Smooth muscle cell (in vitro differentiated cells): ENCODE measurements around the gene PTPRM. TPM values are rescaled to one million over a fixed set of nuclear protein-coding genes. Genes with fewer than 3 reads are reported as not detected.

ENCODE experiments used
- DNase-seq: peaks from one replicate; lab custom pipeline; 2025; ENCODE audit not compliant: unreplicated experiment; lab: John Stamatoyannopoulos, UW
- H2AFZ ChIP-seq: fragments of 200-600 bp; sonication (generic); 2 replicates; pipeline ENCODE4 v1.6.0; 2016; ENCODE audit warnings: antibody characterized with exemption, low read depth, mild to moderate bottlenecking
- H3F3A ChIP-seq: fragments of 200-600 bp; sonication (generic); 2 replicates; pipeline ENCODE4 v1.6.0; 2017; ENCODE audit warnings: antibody characterized with exemption, low read depth
- H3K27ac ChIP-seq: fragments of 200-600 bp; sonication (generic); 2 replicates; pipeline ENCODE4 v1.5.1; 2016; ENCODE audit warnings: low read depth, mild to moderate bottlenecking
- H3K27me3 ChIP-seq: fragments of 200-600 bp; sonication (generic); 2 replicates; pipeline ENCODE4 v1.6.1; 2016; ENCODE audit warnings: low read depth, mild to moderate bottlenecking
- H3K36me3 ChIP-seq: fragments of 200-600 bp; sonication (generic); 2 replicates; pipeline ENCODE4 v1.5.1; 2016; ENCODE audit warnings: low read depth
- H3K4me1 ChIP-seq: fragments of 200-600 bp; sonication (generic); 2 replicates; pipeline ENCODE4 v1.5.1; 2016; ENCODE audit warnings: low read depth
- H3K4me2 ChIP-seq: fragments of 200-600 bp; sonication (generic); 2 replicates; pipeline ENCODE4 v1.6.0; 2016; ENCODE audit warnings: mild to moderate bottlenecking
- H3K4me3 ChIP-seq: fragments of 200-600 bp; sonication (generic); 2 replicates; pipeline ENCODE4 v1.5.1; 2016; ENCODE audit warnings: mild to moderate bottlenecking
- H3K79me2 ChIP-seq: fragments of 200-600 bp; sonication (generic); 2 replicates; pipeline ENCODE4 v1.6.0; 2016; ENCODE audit warnings: low read depth, mild to moderate bottlenecking
- H3K9ac ChIP-seq: fragments of 200-600 bp; sonication (generic); 2 replicates; pipeline ENCODE4 v1.6.0; 2016; ENCODE audit warnings: low read depth
- H3K9me3 ChIP-seq: fragments of 200-600 bp; sonication (generic); replicated peaks from 2 replicates; pipeline ENCODE4 v1.5.1; 2016; ENCODE audit warnings: low read depth
- H4K20me1 ChIP-seq: fragments of 200-600 bp; sonication (generic); 2 replicates; pipeline ENCODE4 v1.6.0; 2016; ENCODE audit warnings: low read depth
- WGBS: methylation state at CpG from one replicate; pipeline ENCODE4 v1.1.7; 2016; ENCODE audit warnings: low lambda C conversion rate; 5-methylcytosine and 5-hydroxymethylcytosine counted together
- polyA plus RNA-seq: library from polyadenylated mRNA; unstranded; fragments of >200 nt; fragmentation: Nextera tagmentation; extraction: Ambion mirVana; gene quantifications from 2 replicates; pipeline ENCODE4 v1.2.1, GENCODE V29; 2016
- total RNA-seq: library from RNA; depleted of rRNA; stranded (reverse); fragments of >200 nt; gene quantifications from 2 replicates; pipeline ENCODE4 v1.2.3, GENCODE V29; 2014
- TF ChIP-seq, protein P1 (sequence below): fragments of 200-600 bp; sonication (generic); IDR thresholded peaks from 2 replicates; pipeline ENCODE4 v1.5.1; 2017; ENCODE audit warnings: borderline replicate concordance, mild to moderate bottlenecking, antibody characterized with exemption; ENCODE audit not compliant: insufficient read depth, poor library complexity, severe bottlenecking

PTPRM gene
- total and polyA plus RNA-seq, 2 experiments from 2014 or later = 57.5 to 115 TPM

GRCh38 chr18:8373486-8373885 is 806.4 kb downstream of the PTPRM start:
- H3K27ac ChIP-seq = no peak overlapping the region
- no peaks in the 10 kb centered on the region for H3K79me2 ChIP-seq
- DNase-seq = no peak
- no peaks in the 10 kb centered on the region for H4K20me1 ChIP-seq
- no peak overlapping the region for H2AFZ ChIP-seq
- peaks cover 9% of the 10 kb centered on the region for H3K36me3 ChIP-seq
- no peak overlapping the region for H3K9ac ChIP-seq
- H3K4me2 ChIP-seq = no peak overlapping the region
- H3K27me3 ChIP-seq = no peaks in the 10 kb centered on the region
- H3K4me3 ChIP-seq = no peak overlapping the region
- H3F3A ChIP-seq = no peaks in the 10 kb centered on the region
- no peaks in the 10 kb centered on the region for H3K9me3 ChIP-seq
- WGBS = 95% methylated on average over 5 of the region's 5 CpGs
- H3K4me1 ChIP-seq = no peaks in the 10 kb centered on the region
- TF ChIP-seq, protein P1, sequence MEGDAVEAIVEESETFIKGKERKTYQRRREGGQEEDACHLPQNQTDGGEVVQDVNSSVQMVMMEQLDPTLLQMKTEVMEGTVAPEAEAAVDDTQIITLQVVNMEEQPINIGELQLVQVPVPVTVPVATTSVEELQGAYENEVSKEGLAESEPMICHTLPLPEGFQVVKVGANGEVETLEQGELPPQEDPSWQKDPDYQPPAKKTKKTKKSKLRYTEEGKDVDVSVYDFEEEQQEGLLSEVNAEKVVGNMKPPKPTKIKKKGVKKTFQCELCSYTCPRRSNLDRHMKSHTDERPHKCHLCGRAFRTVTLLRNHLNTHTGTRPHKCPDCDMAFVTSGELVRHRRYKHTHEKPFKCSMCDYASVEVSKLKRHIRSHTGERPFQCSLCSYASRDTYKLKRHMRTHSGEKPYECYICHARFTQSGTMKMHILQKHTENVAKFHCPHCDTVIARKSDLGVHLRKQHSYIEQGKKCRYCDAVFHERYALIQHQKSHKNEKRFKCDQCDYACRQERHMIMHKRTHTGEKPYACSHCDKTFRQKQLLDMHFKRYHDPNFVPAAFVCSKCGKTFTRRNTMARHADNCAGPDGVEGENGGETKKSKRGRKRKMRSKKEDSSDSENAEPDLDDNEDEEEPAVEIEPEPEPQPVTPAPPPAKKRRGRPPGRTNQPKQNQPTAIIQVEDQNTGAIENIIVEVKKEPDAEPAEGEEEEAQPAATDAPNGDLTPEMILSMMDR = no peak

GRCh38 chr18:8374676-8375075 is 807.6 kb downstream of the PTPRM start:
- WGBS = 74% methylated on average over 4 of the region's 4 CpGs
- H3K36me3 ChIP-seq = peaks cover 9% of the 10 kb centered on the region
- H3K27ac ChIP-seq = no peak overlapping the region
- TF ChIP-seq, protein P1 = no peak
- H4K20me1 ChIP-seq = no peaks in the 10 kb centered on the region
- H3K27me3 ChIP-seq = no peaks in the 10 kb centered on the region
- H3K4me3 ChIP-seq = no peak overlapping the region
- H3K4me2 ChIP-seq = no peak overlapping the region
- no peaks in the 10 kb centered on the region for H3K9me3 ChIP-seq
- no peaks in the 10 kb centered on the region for H3F3A ChIP-seq
- no peak for DNase-seq
- no peak overlapping the region for H3K9ac ChIP-seq
- no peaks in the 10 kb centered on the region for H3K4me1 ChIP-seq
- no peak overlapping the region for H2AFZ ChIP-seq
- H3K79me2 ChIP-seq = no peaks in the 10 kb centered on the region

- TF ChIP-seq, protein P1 = no peak
- H3K9me3 ChIP-seq = no peaks in the 10 kb centered on the region
- H3K4me3 ChIP-seq = no peak overlapping the region
- H3K4me1 ChIP-seq = no peaks in the 10 kb centered on the region
- no peaks in the 10 kb centered on the region for H4K20me1 ChIP-seq
- no peak overlapping the region for H3K27ac ChIP-seq
- H3K4me2 ChIP-seq = no peak overlapping the region
- H2AFZ ChIP-seq = no peak overlapping the region
- H3K36me3 ChIP-seq = peaks cover 15% of the 10 kb centered on the region
- H3K9ac ChIP-seq = no peak overlapping the region
- no peaks in the 10 kb centered on the region for H3K27me3 ChIP-seq
- DNase-seq = no peak
- no peaks in the 10 kb centered on the region for H3F3A ChIP-seq
- WGBS = 82% methylated on average over 3 of the region's 3 CpGs
- H3K79me2 ChIP-seq = no peaks in the 10 kb centered on the region
These were observed 808.1 kb downstream of the PTPRM start for GRCh38 chr18:8375249-8375648.

- TF ChIP-seq, protein P1 = no peak
- no peaks in the 10 kb centered on the region for H3F3A ChIP-seq
- 97% methylated on average over 7 of the region's 7 CpGs for WGBS
- H4K20me1 ChIP-seq = no peaks in the 10 kb centered on the region
- H3K9me3 ChIP-seq = no peaks in the 10 kb centered on the region
- no peak overlapping the region for H2AFZ ChIP-seq
- no peak overlapping the region for H3K9ac ChIP-seq
- DNase-seq = no peak
- no peaks in the 10 kb centered on the region for H3K4me1 ChIP-seq
- H3K4me3 ChIP-seq = no peak overlapping the region
- no peak overlapping the region for H3K4me2 ChIP-seq
- peaks cover 11% of the 10 kb centered on the region for H3K36me3 ChIP-seq
- H3K27me3 ChIP-seq = no peaks in the 10 kb centered on the region
- no peaks in the 10 kb centered on the region for H3K79me2 ChIP-seq
- H3K27ac ChIP-seq = no peak overlapping the region
These were observed 809.0 kb downstream of the PTPRM start for GRCh38 chr18:8376113-8376512.
